Mesendoderm (in vitro differentiated cells): ENCODE data around the gene PLPPR2.
"Not testable (repeated sequence)": the region's sequence is repeated elsewhere in the genome, so short reads cannot be mapped to it uniquely, and the experiment has no call there.

Experiments
- DNase-seq: peaks from one replicate; pipeline ENCODE4 v3.0.0; 2013
- H2AK5ac ChIP-seq: 2 replicates; pipeline ENCODE4 v1.6.1; 2013; ENCODE audit warnings: low read length, inconsistent platforms
- H2BK120ac ChIP-seq: 2 replicates; pipeline ENCODE4 v1.6.1; 2013; ENCODE audit warnings: low read depth, mild to moderate bottlenecking, low read length, moderate library complexity, mixed read lengths
- H2BK15ac ChIP-seq: replicated peaks from 2 replicates; pipeline ENCODE4 v1.6.1; 2013; ENCODE audit warnings: low read depth, mild to moderate bottlenecking, moderate library complexity
- H2BK5ac ChIP-seq: 2 replicates; pipeline ENCODE4 v1.6.1; 2013; ENCODE audit warnings: low read length, inconsistent platforms
- H3K18ac ChIP-seq: 2 replicates; pipeline ENCODE4 v1.6.1; 2013; ENCODE audit warnings: mild to moderate bottlenecking, low read length, mixed read lengths
- H3K23ac ChIP-seq: one replicate; pipeline ENCODE4 v1.6.1; 2013; ENCODE audit warnings: low read length
- H3K27ac ChIP-seq: 2 replicates; pipeline ENCODE4 v1.5.1; 2013; ENCODE audit warnings: low read depth, mild to moderate bottlenecking, inconsistent platforms, low read length, moderate library complexity
- H3K27me3 ChIP-seq: 2 replicates; pipeline ENCODE4 v1.6.1; 2013; ENCODE audit warnings: low read length, control low read depth, mild to moderate bottlenecking, inconsistent platforms; ENCODE audit not compliant: insufficient read depth, poor library complexity
- H3K36me3 ChIP-seq: 2 replicates; pipeline ENCODE4 v1.6.1; 2013; ENCODE audit warnings: low read length, inconsistent platforms; ENCODE audit not compliant: control insufficient read depth, insufficient read depth
- H3K4ac ChIP-seq: one replicate; pipeline ENCODE4 v1.6.1; 2013; ENCODE audit warnings: low read depth, mild to moderate bottlenecking, low read length, moderate library complexity
- H3K4me1 ChIP-seq: 2 replicates; pipeline ENCODE4 v1.6.1; 2013; ENCODE audit warnings: low read depth, low read length, inconsistent platforms; ENCODE audit not compliant: control insufficient read depth
- H3K4me2 ChIP-seq: 2 replicates; pipeline ENCODE4 v1.6.1; 2013; ENCODE audit warnings: low read length
- H3K4me3 ChIP-seq: 2 replicates; pipeline ENCODE4 v1.5.1; 2013; ENCODE audit warnings: mild to moderate bottlenecking, low read length
- H3K56ac ChIP-seq: one replicate; pipeline ENCODE4 v1.6.1; 2013; ENCODE audit warnings: low read length
- H3K79me1 ChIP-seq: 2 replicates; pipeline ENCODE4 v1.6.1; 2013; ENCODE audit warnings: low read length, inconsistent platforms
- H3K79me2 ChIP-seq: 2 replicates; pipeline ENCODE4 v1.6.1; 2013; ENCODE audit warnings: mild to moderate bottlenecking, low read length; ENCODE audit not compliant: control insufficient read depth, insufficient read depth
- H3K9ac ChIP-seq: 2 replicates; pipeline ENCODE4 v1.6.1; 2013; ENCODE audit warnings: low read length, inconsistent platforms
- H4K5ac ChIP-seq: one replicate; pipeline ENCODE4 v1.6.1; 2013; ENCODE audit warnings: low read length
- H4K8ac ChIP-seq: one replicate; pipeline ENCODE4 v1.6.1; 2013; ENCODE audit warnings: low read depth, mild to moderate bottlenecking, control low read depth, low read length, moderate library complexity
- WGBS: extraction: QIAGEN DNeasy Blood & Tissue Kit; methylation state at CpG from one replicate; pipeline ENCODE4 v1.1.7; 2013; ENCODE audit warnings: low lambda C conversion rate, missing lambda C conversion rate; ENCODE audit not compliant: insufficient coverage; ENCODE audit errors: extremely low coverage; 5-methylcytosine and 5-hydroxymethylcytosine counted together

PLPPR2 gene

GRCh38 chr19:11338569-11339253, 16.5 kb upstream of the PLPPR2 start:
- peak overlapping the region; percentile 75 for H3K18ac ChIP-seq
- H2BK5ac ChIP-seq, result no peak overlapping the region
- no peak overlapping the region for H2BK120ac ChIP-seq
- no peak overlapping the region for H4K5ac ChIP-seq
- H4K8ac ChIP-seq, result no peak overlapping the region
- H3K36me3 ChIP-seq, result no peaks in the 10 kb centered on the region
- H3K4ac ChIP-seq, result no peak overlapping the region
- no peak overlapping the region for H2AK5ac ChIP-seq
- H3K79me1 ChIP-seq, result no peaks in the 10 kb centered on the region
- H2BK15ac ChIP-seq, result no peak overlapping the region
- H3K27ac ChIP-seq, result no peak overlapping the region
- DNase-seq, result no peak
- H3K56ac ChIP-seq, result peak overlapping the region; percentile 96
- H3K27me3 ChIP-seq, result no peaks in the 10 kb centered on the region
- peak overlapping the region; percentile 62 for H3K4me3 ChIP-seq
- H3K23ac ChIP-seq, result no peak overlapping the region
- H3K4me1 ChIP-seq, result peaks cover 2% of the 10 kb centered on the region
- H3K4me2 ChIP-seq, result peak overlapping the region; percentile 45
- H3K79me2 ChIP-seq, result no peaks in the 10 kb centered on the region
- H3K9ac ChIP-seq, result peak overlapping the region; percentile 85
- WGBS, result no CpG with 5 or more reads among the region's 21 CpGs

GRCh38 chr19:11339254-11340098, 15.8 kb upstream of the PLPPR2 start, which contains the start of gene RAB3D:
TSS of gene RAB3D (minus strand) at chr19:11339657. CDS start at chr19:11337399, 2,258 bp downstream.
- H3K18ac ChIP-seq, result peak within 1 kb of the TSS; percentile 75
- H3K4me3 ChIP-seq, result peak within 1 kb of the TSS; percentile 62
- H3K79me1 ChIP-seq, result no peaks in the 10 kb centered on the region
- peak within 1 kb of the TSS; percentile 85 for H3K9ac ChIP-seq
- WGBS, result no CpG with 5 or more reads among the region's 53 CpGs
- no peaks in the 10 kb centered on the region for H3K79me2 ChIP-seq
- peaks cover 2% of the 10 kb centered on the region for H3K4me1 ChIP-seq
- H4K5ac ChIP-seq, result no peak within 1 kb of the TSS
- no peaks in the 10 kb centered on the region for H3K36me3 ChIP-seq
- H2BK15ac ChIP-seq, result no peak within 1 kb of the TSS
- H2BK120ac ChIP-seq, result no peak within 1 kb of the TSS
- peak within 1 kb of the TSS; percentile 96 for H3K56ac ChIP-seq
- peak; percentile 93 for DNase-seq
- no peak within 1 kb of the TSS for H2AK5ac ChIP-seq
- no peak within 1 kb of the TSS for H3K27ac ChIP-seq
- H3K4ac ChIP-seq, result no peak within 1 kb of the TSS
- H2BK5ac ChIP-seq, result no peak within 1 kb of the TSS
- peak within 1 kb of the TSS; percentile 45 for H3K4me2 ChIP-seq
- H4K8ac ChIP-seq, result no peak within 1 kb of the TSS
- no peak within 1 kb of the TSS for H3K23ac ChIP-seq
- H3K27me3 ChIP-seq, result no peaks in the 10 kb centered on the region

- WGBS, result no CpG with 5 or more reads among the region's 8 CpGs
- H4K8ac ChIP-seq, H3K18ac ChIP-seq, H2AK5ac ChIP-seq, H3K4ac ChIP-seq, H3K4me2 ChIP-seq, H3K27ac ChIP-seq, H2BK15ac ChIP-seq, H3K4me1 ChIP-seq, H3K27me3 ChIP-seq, H3K4me3 ChIP-seq, DNase-seq, H2BK5ac ChIP-seq, H2BK120ac ChIP-seq, H3K79me2 ChIP-seq, H3K23ac ChIP-seq, H3K79me1 ChIP-seq, H4K5ac ChIP-seq, H3K36me3 ChIP-seq, H3K9ac ChIP-seq: not testable (repeated sequence)
- peak overlapping the region; percentile 70 for H3K56ac ChIP-seq
These were observed 15.1 kb upstream of the PLPPR2 start for GRCh38 chr19:11340099-11340467.

GRCh38 chr19:11342429-11342828, 12.8 kb upstream of the PLPPR2 start:
- Histone ChIP-seq H2BK15ac (no peak overlapping the region), H3K36me3 (no peaks in the 10 kb centered on the region)

GRCh38 chr19:11345122-11345803, 10.0 kb upstream of the PLPPR2 start:
- Histone ChIP-seq H4K5ac (no peak overlapping the region), H3K18ac (no peak overlapping the region), H4K8ac (no peak overlapping the region), H3K4me1 (peaks cover 6% of the 10 kb centered on the region), H3K23ac (no peak overlapping the region), H3K27me3 (no peaks in the 10 kb centered on the region), H2AK5ac (no peak overlapping the region), H3K27ac (no peak overlapping the region), H3K4me2 (peak overlapping the region; percentile 74), H3K4ac (no peak overlapping the region), H2BK120ac (no peak overlapping the region), H2BK5ac (no peak overlapping the region), H3K36me3 (no peaks in the 10 kb centered on the region), H3K56ac (peak overlapping the region; percentile 91), H3K79me1 (peaks cover 2% of the 10 kb centered on the region), H3K79me2 (no peaks in the 10 kb centered on the region), H2BK15ac (no peak overlapping the region), H3K4me3 (no peak overlapping the region), H3K9ac (peak overlapping the region; percentile 85)
- no CpG with 5 or more reads among the region's 15 CpGs for WGBS
- no peak for DNase-seq

More at GRCh38 chr19:11342429-11342828, 12.8 kb upstream of the PLPPR2 start:
- H3K4ac ChIP-seq, result no peak overlapping the region
- H3K18ac ChIP-seq, result no peak overlapping the region
- peaks cover 2% of the 10 kb centered on the region for H3K79me1 ChIP-seq
- no peak overlapping the region for H3K4me2 ChIP-seq
- no peaks in the 10 kb centered on the region for H3K27me3 ChIP-seq
- no peak overlapping the region for H4K5ac ChIP-seq
- H4K8ac ChIP-seq, result no peak overlapping the region
- H3K4me3 ChIP-seq, result no peak overlapping the region
- H2AK5ac ChIP-seq, result no peak overlapping the region
- H3K23ac ChIP-seq, result no peak overlapping the region
- WGBS, result no CpG with 5 or more reads among the region's 3 CpGs
- no peak overlapping the region for H3K56ac ChIP-seq
- no peak overlapping the region for H2BK5ac ChIP-seq
- no peak for DNase-seq
- peaks cover 8% of the 10 kb centered on the region for H3K4me1 ChIP-seq
- no peak overlapping the region for H3K9ac ChIP-seq
- H3K27ac ChIP-seq, result no peak overlapping the region
- H2BK120ac ChIP-seq, result no peak overlapping the region
- no peaks in the 10 kb centered on the region for H3K79me2 ChIP-seq
